AG09309 (cell line): ENCODE data around the gene DEK.
"Not testable (repeated sequence)": the region's sequence is repeated elsewhere in the genome, so short reads cannot be mapped to it uniquely, and the experiment has no call there.

ENCODE experiments used
- DNase-seq: peaks from one replicate; pipeline ENCODE4 v3.0.0-alpha.2; 2010; ENCODE audit warnings: low read depth
- H3K4me3 ChIP-seq: 2 replicates; pipeline ENCODE4 v1.5.1; 2011; ENCODE audit warnings: mild to moderate bottlenecking, low read depth, low read length, moderate library complexity; ENCODE audit not compliant: control insufficient read depth
- TF ChIP-seq, protein P1 (sequence below): IDR thresholded peaks from 2 replicates; pipeline ENCODE4 v1.5.1; 2011; ENCODE audit warnings: mild to moderate bottlenecking, low read depth, low read length, inconsistent platforms; ENCODE audit not compliant: insufficient read depth, control insufficient read depth; ENCODE audit errors: missing control alignments

DEK gene, protein sequence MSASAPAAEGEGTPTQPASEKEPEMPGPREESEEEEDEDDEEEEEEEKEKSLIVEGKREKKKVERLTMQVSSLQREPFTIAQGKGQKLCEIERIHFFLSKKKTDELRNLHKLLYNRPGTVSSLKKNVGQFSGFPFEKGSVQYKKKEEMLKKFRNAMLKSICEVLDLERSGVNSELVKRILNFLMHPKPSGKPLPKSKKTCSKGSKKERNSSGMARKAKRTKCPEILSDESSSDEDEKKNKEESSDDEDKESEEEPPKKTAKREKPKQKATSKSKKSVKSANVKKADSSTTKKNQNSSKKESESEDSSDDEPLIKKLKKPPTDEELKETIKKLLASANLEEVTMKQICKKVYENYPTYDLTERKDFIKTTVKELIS

DNA sequence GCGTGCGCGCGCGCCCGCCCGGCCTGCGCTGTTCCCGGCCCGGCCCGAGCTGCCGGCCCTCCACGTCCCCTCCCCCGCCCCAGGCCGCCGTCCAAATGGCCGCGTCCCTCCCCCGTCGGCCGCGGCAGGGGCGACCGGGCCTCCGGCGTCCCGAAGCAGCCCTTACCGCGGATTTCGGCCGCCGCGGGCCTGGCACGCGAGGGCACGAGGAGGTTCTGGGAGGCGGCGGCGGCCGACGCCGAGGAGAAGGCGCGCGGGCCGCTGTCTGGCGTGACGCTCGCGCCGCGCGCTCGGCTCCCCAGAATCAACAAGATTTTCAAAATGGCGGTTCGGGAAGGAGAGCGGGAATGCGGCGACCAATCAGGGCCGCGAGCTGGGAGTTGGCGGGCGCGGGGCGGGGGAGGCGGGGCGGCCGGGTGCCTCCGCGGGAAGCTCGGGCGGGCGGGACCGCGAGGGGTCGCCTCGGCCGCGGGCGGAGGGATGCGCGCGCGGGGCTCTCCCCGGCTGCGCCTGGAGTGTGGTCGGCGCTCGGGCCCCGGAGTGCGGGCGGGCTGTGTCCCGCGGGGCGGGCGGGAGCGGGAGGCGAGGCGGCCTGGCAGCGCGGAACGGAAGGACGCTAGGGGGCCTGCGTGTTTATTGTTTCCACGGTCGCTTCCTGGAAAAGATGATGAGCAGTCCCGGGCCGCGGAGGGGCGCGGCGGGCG, at the start of gene DEK:
Gene DEK, minus strand, starts transcription at position 312 of the 704 bp plus-strand sequence. CDS start 543 bp downstream, outside the sequence.
- peak within 1 kb of the TSS; percentile 70 for H3K4me3 ChIP-seq
- DNase-seq, result no peak
- TF ChIP-seq, protein P1, sequence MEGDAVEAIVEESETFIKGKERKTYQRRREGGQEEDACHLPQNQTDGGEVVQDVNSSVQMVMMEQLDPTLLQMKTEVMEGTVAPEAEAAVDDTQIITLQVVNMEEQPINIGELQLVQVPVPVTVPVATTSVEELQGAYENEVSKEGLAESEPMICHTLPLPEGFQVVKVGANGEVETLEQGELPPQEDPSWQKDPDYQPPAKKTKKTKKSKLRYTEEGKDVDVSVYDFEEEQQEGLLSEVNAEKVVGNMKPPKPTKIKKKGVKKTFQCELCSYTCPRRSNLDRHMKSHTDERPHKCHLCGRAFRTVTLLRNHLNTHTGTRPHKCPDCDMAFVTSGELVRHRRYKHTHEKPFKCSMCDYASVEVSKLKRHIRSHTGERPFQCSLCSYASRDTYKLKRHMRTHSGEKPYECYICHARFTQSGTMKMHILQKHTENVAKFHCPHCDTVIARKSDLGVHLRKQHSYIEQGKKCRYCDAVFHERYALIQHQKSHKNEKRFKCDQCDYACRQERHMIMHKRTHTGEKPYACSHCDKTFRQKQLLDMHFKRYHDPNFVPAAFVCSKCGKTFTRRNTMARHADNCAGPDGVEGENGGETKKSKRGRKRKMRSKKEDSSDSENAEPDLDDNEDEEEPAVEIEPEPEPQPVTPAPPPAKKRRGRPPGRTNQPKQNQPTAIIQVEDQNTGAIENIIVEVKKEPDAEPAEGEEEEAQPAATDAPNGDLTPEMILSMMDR, result peak; percentile 55

DNA sequence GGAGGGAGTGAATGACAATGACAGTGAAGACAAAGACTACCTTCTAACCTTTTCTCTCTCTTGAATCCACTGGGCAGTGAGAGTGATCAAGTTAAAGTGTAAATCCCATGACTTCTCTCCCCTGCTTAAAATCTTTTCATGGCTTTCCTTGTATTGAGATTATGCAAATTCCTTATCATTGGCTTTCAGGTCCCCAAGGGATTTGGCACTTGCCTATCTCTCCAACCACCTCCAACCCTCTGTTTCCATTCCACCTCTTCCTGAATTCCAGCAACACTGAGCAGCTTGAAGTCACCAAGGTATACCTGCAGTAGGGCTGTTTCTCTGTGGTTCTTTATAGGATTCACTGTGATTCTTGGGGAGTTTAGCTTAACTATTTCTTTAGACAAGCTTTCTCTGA, 48.0 kb upstream of the DEK start:
- no peak overlapping the region for H3K4me3 ChIP-seq
- no peak for DNase-seq
- TF ChIP-seq, protein P1, result no peak

DNA sequence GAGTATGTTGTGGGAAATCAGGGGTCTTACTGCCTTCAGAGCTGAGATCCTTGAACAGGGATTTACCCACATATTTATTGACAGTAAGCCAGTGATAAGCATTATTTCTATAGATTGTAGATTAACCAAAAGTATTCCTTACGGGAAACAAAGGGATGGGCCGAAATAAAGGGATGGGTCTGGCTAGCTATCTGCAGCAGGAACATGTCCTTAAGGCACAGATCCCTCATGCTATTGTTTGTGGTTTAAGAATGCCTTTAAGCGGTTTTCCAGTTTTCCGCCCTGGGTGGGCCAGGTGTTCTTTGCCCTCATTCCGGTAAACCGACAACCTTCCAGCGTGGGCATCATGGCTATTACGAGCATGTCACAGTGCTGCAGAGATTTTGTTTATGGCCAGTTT, 45.7 kb upstream of the DEK start:
- H3K4me3 ChIP-seq, DNase-seq: not testable (repeated sequence)

DNA sequence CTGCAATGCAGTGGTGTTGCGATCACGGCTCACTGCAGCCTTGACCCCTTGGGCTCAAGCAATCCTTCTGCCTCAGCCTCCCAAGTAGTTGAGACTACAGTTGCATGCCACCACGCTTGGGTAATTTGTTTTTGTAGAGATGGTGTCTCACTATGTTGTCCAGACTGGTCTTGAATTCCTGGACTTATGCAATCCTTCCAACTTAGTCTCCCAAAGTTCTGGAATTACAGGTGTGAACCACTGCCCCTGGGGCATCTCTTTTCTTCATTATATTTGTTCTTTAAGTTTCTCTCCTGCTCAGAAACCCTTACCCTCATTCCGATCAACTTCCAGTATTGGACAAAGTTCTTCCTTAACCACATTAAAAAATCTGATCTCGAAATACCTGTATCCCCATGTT, 44.7 kb upstream of the DEK start:
- TF ChIP-seq, protein P1, result no peak
- H3K4me3 ChIP-seq, result no peak overlapping the region
- DNase-seq, result no peak

DNA sequence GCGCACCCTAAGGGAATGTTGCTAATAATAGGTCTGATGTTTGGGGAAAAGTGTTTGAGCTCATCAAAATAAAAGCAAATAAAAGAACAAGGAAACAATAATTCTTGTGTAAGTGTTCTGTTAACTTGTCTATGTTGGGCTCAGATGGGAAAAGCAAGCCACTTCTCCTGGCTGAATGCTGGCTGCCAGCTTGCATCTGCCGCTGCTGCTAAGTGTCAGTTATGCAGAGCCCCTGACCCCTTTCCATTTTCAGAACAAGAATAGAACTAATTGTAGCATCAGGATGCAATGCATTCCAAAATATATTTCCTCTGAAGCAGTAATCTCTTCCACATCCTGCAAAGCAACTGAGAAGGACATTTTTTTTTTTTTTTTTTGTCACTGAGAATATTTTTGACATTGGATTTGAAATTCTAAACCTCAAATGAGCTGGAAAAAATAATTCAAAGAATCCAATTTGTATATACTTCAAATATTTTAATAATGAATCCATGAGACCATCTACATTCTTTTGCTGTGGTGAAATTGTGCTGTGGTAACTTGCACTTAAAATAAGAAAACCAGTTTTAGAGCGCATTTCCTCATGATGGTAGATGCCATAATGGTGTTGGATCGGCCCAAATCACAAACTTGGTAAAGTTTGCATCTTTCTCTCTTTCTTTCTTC, 43.9 kb upstream of the DEK start:
- TF ChIP-seq, protein P1, result no peak
- peak; percentile 53 for DNase-seq
- H3K4me3 ChIP-seq, result no peak overlapping the region

DNA sequence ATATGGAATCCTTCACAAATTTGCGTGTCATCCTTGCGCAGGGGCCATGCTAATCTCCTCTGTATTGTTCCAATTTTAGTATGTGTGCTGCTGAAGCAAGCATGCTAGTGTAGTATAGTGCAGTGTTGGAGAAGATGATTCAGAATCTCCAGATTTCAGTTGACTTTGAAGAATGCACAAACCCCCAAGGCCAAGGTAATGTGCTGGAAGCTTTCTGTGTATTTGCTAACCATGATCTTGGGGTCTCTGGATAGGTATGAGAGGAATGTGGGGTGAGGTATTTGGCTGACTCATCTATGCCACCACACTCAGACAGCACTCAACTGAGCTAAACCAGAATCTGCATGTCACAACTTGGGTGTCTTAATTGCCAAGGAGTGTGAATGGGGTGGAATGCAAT, 42.6 kb upstream of the DEK start:
- TF ChIP-seq, protein P1, result no peak
- peak; percentile 47 for DNase-seq

More for the DNA sequence above, 42.6 kb upstream of the DEK start:
- H3K4me3 ChIP-seq, result no peak overlapping the region
